Keratinocyte (primary cell): ENCODE measurements around the gene MTERF4. TPM values are rescaled to one million over a fixed set of nuclear protein-coding genes. Genes with fewer than 3 reads are reported as not detected.

ENCODE experiments used
- DNase-seq: peaks from one replicate; pipeline ENCODE4 v3.0.0-alpha.2; 2011; ENCODE audit warnings: low read depth, missing footprints, low spot score
- FAIRE-seq: peaks from 2 replicates; lab custom pipeline; 2011; peaks lifted over from hg19 to GRCh38; lab: Jason Lieb, UNC
- H2AFZ ChIP-seq: 2 replicates; pipeline ENCODE4 v1.6.0; 2012; ENCODE audit warnings: low read length, control low read depth, inconsistent platforms; ENCODE audit not compliant: control insufficient read depth
- H3K27ac ChIP-seq: 2 replicates; pipeline ENCODE4 v1.5.1; 2011; ENCODE audit warnings: low read length; ENCODE audit not compliant: control insufficient read depth, insufficient read depth
- H3K27me3 ChIP-seq: 3 replicates; pipeline ENCODE4 v1.6.0; 2011; ENCODE audit warnings: low read length; ENCODE audit not compliant: control insufficient read depth, insufficient read depth; ENCODE audit errors: extremely low read depth
- H3K36me3 ChIP-seq, 2 experiments: 2 replicates in 1 of 2; 3 replicates in 1 of 2; pipeline ENCODE4 v1.5.1; 2011; ENCODE audit warnings: low read length in 2 of 2, mild to moderate bottlenecking in 1 of 2; ENCODE audit not compliant: control insufficient read depth in 2 of 2, insufficient read depth in 2 of 2; ENCODE audit errors: extremely low read depth in 1 of 2
- H3K4me1 ChIP-seq: 3 replicates; pipeline ENCODE4 v1.5.1; 2011; ENCODE audit warnings: low read length; ENCODE audit not compliant: control insufficient read depth, insufficient read depth; ENCODE audit errors: extremely low read depth
- H3K4me2 ChIP-seq: 3 replicates; pipeline ENCODE4 v1.6.0; 2011; ENCODE audit warnings: low read depth, low read length; ENCODE audit not compliant: control insufficient read depth, insufficient read depth; ENCODE audit errors: extremely low read depth
- H3K4me3 ChIP-seq, 3 experiments: fragments of 200-600 bp in 1 of 3; sonication (generic) in 1 of 3; 2 replicates in 2 of 3; 3 replicates in 1 of 3; pipeline ENCODE4 v1.5.1; 2011 to 2016; ENCODE audit warnings: low read length in 3 of 3, mild to moderate bottlenecking in 3 of 3, control low read depth in 2 of 3, inconsistent platforms in 1 of 3, low read depth in 1 of 3, mixed read lengths in 1 of 3, mixed run types in 1 of 3, moderate library complexity in 1 of 3; ENCODE audit not compliant: control insufficient read depth in 2 of 3, insufficient read depth in 2 of 3; ENCODE audit errors: extremely low read depth in 1 of 3
- H3K79me2 ChIP-seq: 2 replicates; pipeline ENCODE4 v1.6.0; 2012; ENCODE audit warnings: low read length; ENCODE audit not compliant: control insufficient read depth, insufficient read depth
- H3K9ac ChIP-seq: 3 replicates; pipeline ENCODE4 v1.6.0; 2011; ENCODE audit warnings: low read length; ENCODE audit not compliant: control insufficient read depth, insufficient read depth; ENCODE audit errors: extremely low read depth
- H3K9me1 ChIP-seq: 3 replicates; pipeline ENCODE4 v1.6.0; 2011; ENCODE audit warnings: low read length; ENCODE audit not compliant: control insufficient read depth, insufficient read depth; ENCODE audit errors: extremely low read depth
- H3K9me3 ChIP-seq: 2 replicates; pipeline ENCODE4 v1.5.1; 2012; ENCODE audit warnings: low read depth, low read length; ENCODE audit not compliant: control insufficient read depth
- H4K20me1 ChIP-seq: 3 replicates; pipeline ENCODE4 v1.6.0; 2011; ENCODE audit warnings: low read length; ENCODE audit not compliant: control insufficient read depth, insufficient read depth; ENCODE audit errors: extremely low read depth
- EZH2 ChIP-seq: IDR thresholded peaks from one replicate; pipeline ENCODE4 v1.6.1; 2012; ENCODE audit warnings: inconsistent platforms, mild to moderate bottlenecking, low read length, moderate library complexity
- dilution Hi-C: fragments of 300-500 bp; cut with MboI; formaldehyde crosslinking; loops from one replicate; pipeline ENCODE4 v1.7.0; 2020; ENCODE audit warnings: low sequenced_read_pairs; ENCODE audit not compliant: extremely low pct_ligation_motif_present
- polyA plus RNA-seq, 5 experiments: library from polyadenylated mRNA; depleted of rRNA in 3 of 5; stranded (reverse) in 3 of 5; stranded (forward) in 1 of 5; unstranded in 1 of 5; fragments of >200 nt; gene quantifications; 1 replicate in 1 of 5; 2 replicates in 3 of 5; 3 replicates in 1 of 5; pipeline versions ENCODE4 v1.2.1 to v1.2.3, GENCODE V29; 2011 to 2012; ENCODE audit warnings: missing spikeins in 2 of 5, low read depth in 1 of 5, low replicate concordance in 1 of 5
- TF ChIP-seq, protein P1 (sequence below), 3 experiments: IDR thresholded peaks in 1 of 3; conservative IDR thresholded peaks in 1 of 3; optimal IDR thresholded peaks in 1 of 3; 2 replicates in 2 of 3; 3 replicates in 1 of 3; pipeline versions ENCODE3 to v1.5.1; 2011; ENCODE audit warnings: low read length in 3 of 3, mild to moderate bottlenecking in 3 of 3, moderate library complexity in 2 of 3, control low read depth in 1 of 3, inconsistent platforms in 1 of 3; ENCODE audit not compliant: insufficient read depth in 2 of 3; ENCODE audit errors: extremely low read depth in 1 of 3

The MTERF4 gene
- polyA plus RNA-seq, 1 donor (not counting 4 experiments of a cell fraction or from before 2014, with no cell fraction given) = 28.5 TPM

GRCh38 chr2:241130316-241130715 is 28.2 kb upstream of the MTERF4 start:
- H3K4me2 ChIP-seq = no peak overlapping the region
- no peak overlapping the region for H3K9ac ChIP-seq
- no peak overlapping the region for H3K27ac ChIP-seq
- no peaks in the 10 kb centered on the region for H3K9me1 ChIP-seq
- TF ChIP-seq EZH2 = no peak
- TF ChIP-seq, protein P1, sequence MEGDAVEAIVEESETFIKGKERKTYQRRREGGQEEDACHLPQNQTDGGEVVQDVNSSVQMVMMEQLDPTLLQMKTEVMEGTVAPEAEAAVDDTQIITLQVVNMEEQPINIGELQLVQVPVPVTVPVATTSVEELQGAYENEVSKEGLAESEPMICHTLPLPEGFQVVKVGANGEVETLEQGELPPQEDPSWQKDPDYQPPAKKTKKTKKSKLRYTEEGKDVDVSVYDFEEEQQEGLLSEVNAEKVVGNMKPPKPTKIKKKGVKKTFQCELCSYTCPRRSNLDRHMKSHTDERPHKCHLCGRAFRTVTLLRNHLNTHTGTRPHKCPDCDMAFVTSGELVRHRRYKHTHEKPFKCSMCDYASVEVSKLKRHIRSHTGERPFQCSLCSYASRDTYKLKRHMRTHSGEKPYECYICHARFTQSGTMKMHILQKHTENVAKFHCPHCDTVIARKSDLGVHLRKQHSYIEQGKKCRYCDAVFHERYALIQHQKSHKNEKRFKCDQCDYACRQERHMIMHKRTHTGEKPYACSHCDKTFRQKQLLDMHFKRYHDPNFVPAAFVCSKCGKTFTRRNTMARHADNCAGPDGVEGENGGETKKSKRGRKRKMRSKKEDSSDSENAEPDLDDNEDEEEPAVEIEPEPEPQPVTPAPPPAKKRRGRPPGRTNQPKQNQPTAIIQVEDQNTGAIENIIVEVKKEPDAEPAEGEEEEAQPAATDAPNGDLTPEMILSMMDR (optimal IDR thresholded peaks at IDR 0.05 in 1 of 3, IDR thresholded peaks at IDR 0.05 in 1 of 3, conservative IDR thresholded peaks at IDR 0.05 in 1 of 3; ENCODE audit: extremely low read depth in 1 of 3, insufficient read depth in 2 of 3, low read length in 3 of 3) = no peak
- no peaks in the 10 kb centered on the region for H3K4me1 ChIP-seq
- H4K20me1 ChIP-seq = no peaks in the 10 kb centered on the region
- dilution Hi-C loops = no loop called here
- DNase-seq = no peak
- no peak overlapping the region for H2AFZ ChIP-seq
- no peak for FAIRE-seq
- no peaks in the 10 kb centered on the region for H3K79me2 ChIP-seq
- peaks cover 0 to 2% of the 10 kb centered on the region in 2 experiments for H3K36me3 ChIP-seq
- H3K9me3 ChIP-seq = no peaks in the 10 kb centered on the region
- H3K27me3 ChIP-seq = no peaks in the 10 kb centered on the region
- H3K4me3 ChIP-seq = no peak overlapping the region

DNA sequence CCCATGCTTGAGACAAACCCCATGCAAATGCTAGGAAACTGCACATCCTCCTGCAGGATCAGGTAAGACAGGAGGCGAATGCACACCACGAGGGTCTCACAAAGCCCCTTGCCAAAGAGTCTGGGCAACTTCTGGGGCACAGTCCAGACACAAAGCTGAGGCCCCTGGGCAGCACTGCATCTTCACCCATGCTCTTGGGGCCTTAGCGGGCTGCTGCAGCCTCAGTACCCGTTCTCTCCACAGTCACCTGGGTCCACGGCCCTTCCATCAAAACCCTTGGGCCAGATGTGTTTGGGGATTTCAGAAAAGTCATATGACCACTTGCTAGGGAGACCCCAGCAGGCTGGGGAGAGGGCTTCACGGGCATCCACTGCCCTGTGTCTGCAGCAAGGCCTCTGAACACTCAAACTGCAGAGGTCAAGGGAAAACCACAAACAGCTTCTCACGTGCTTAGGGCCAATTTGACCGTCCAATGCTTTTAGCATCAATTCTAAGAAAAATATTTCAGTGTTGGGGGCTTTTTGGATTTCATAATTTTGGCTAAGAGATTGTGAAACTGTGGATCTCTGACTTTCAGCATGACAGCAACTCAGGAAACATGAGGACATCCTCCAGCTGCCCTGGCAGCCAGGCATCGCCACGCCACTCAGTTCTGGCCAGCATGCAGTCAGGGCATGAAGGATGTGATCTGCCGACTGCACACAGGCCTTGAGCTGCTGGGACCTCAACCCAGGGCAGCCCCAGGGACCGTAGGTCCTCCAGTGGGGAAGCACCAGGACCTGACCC is 27.2 kb upstream of the MTERF4 start:
- DNase-seq (no peak), FAIRE-seq (no peak)
- TF ChIP-seq EZH2 = no peak
- TF ChIP-seq, protein P1 (optimal IDR thresholded peaks at IDR 0.05 in 1 of 3, IDR thresholded peaks at IDR 0.05 in 1 of 3, conservative IDR thresholded peaks at IDR 0.05 in 1 of 3; ENCODE audit: extremely low read depth in 1 of 3, insufficient read depth in 2 of 3, low read length in 3 of 3) = no peak
- Histone ChIP-seq H3K4me2 (no peak overlapping the region), H3K27ac (no peak overlapping the region), H3K36me3 (peaks cover 0 to 2% of the 10 kb centered on the region in 2 experiments), H3K9me1 (no peaks in the 10 kb centered on the region), H3K9ac (no peak overlapping the region), H4K20me1 (no peaks in the 10 kb centered on the region), H3K79me2 (no peaks in the 10 kb centered on the region), H3K9me3 (no peaks in the 10 kb centered on the region), H3K4me1 (no peaks in the 10 kb centered on the region), H2AFZ (no peak overlapping the region), H3K27me3 (no peaks in the 10 kb centered on the region), H3K4me3 (no peak overlapping the region)
- dilution Hi-C loops = no loop called here
